ENCODE results near the gene ACER3.
"Not testable (repeated sequence)": the region's sequence is repeated elsewhere in the genome, so short reads cannot be mapped to it uniquely, and the experiment has no call there.

Gene ACER3

DNA sequence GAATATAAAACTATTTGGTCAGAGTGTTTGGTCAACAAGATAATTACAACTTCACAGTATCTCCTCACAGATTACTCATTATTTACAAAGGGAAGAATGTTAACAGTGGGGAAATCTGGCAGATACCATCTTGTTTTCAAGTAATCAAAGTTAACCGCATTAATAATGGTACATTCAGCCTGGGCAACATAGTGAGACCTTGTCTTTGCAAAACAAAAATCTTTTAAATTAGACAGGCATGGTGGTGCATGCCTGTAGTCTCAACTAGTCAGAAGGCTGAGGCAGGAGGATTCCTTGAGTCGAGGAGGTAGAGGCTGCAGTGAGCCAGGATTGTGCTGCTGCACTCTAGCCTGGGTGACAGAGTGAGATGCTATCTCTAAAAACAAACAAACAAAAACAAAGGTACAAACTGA is 78.5 kb downstream of the ACER3 start:
- DNase-seq: no peak

DNA sequence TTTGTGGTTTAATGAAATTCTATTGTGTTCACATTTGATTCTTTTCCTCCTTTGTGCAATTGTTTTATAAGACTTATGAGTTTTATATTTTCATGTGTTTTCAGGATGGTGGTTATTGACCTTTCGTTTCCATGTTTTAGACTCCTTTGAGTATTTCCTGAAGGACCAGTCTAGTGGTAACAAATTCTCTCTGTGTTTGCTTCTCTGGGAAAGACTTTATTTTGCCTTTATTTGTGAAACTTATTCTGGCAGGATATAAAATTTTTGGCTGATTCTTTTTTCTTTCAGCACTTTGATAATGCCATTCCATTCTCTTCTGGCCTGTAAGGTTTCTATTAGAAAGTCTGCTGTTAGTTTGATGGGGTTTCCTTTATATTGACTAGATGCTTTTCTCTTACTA is 83.5 kb downstream of the ACER3 start:
- DNase-seq: no peak

DNA sequence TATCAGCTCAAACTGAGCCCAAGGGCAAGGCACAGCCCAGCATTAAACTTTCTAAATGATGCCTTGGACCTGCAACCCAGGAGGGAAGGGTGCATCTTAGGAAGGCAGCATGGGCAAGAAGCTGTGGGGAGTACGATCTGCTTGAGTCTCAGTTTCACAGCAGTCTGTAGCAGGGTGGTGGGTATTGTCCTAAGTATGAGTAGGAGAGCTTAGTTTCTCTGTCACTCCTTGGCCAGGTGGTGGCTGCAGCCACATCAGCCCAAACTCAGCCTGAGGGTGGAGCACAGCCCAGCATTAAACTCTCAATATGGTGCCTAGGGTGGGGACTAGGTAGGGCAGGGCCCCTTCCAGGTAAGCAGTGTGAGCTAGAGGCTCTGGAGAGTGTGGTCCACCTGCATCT is 85.5 kb downstream of the ACER3 start:
- no peak for DNase-seq

DNA sequence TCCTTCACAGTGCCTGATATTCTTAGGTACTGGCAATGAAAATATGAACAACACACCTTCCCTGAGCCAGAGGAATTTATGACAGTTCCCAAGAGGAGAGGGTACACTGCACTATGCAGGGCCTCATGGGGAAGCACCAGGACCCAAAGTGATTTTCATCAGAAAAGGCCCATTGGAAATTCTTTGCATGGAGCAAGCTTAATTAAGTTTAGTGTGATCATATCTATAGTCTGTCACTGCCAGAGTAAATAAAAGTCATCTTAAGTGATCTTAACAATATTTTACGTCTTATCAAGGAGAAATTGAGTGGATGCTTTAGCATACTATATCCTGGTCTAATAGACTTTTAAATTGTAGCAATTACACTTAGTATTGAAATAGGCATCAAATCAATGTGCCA is 86.5 kb downstream of the ACER3 start:
- DNase-seq: no peak

DNA sequence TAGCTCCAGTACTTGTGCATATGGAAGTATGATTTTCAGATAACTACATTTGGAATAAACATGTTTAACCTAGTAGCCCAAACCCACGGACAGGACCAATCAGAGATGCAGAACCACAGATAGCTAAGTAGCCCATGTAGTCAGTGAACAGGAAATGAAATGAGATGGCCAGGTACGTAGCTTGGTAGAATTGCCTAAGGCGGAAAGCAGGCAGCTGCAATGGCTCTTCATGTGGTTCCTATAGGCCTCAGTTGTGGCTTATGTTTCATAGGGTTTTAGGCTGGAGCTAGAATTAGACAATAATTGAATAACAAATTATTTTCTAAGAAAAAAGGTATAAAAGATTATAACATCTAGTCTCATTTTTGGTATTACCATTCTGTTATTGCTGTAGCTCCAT is 87.1 kb downstream of the ACER3 start:
- DNase-seq: no peak

DNA sequence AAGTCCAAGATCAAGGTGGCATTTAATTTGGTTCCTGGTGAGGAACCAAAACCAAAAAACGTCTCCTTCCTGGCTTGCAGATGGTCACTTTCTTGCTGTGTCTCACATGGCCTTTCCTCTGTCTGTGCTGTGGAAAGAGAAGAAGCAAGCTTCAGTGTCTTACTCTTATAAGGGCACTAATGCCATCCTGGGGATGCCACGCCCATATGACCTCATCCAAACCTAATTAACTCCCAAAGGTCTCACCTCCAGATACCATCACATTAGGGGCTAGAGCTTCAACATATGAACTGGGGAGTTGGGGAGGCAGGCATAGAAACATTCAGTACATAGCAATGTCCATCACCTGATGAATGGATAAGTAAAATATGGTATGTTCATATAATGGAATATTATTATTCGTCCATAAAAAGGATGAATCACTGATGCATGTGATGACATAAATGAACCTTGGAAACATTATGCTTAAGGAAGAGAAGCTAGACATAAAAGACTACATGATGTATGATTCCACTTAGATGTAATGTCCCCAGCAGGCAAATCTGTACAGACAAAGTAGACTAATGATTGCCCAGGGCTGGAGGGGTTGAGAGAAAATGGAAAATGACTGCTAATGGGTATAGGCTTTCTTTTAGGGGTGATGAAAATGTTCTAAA is 94.9 kb downstream of the ACER3 start:
- no peak for DNase-seq

DNA sequence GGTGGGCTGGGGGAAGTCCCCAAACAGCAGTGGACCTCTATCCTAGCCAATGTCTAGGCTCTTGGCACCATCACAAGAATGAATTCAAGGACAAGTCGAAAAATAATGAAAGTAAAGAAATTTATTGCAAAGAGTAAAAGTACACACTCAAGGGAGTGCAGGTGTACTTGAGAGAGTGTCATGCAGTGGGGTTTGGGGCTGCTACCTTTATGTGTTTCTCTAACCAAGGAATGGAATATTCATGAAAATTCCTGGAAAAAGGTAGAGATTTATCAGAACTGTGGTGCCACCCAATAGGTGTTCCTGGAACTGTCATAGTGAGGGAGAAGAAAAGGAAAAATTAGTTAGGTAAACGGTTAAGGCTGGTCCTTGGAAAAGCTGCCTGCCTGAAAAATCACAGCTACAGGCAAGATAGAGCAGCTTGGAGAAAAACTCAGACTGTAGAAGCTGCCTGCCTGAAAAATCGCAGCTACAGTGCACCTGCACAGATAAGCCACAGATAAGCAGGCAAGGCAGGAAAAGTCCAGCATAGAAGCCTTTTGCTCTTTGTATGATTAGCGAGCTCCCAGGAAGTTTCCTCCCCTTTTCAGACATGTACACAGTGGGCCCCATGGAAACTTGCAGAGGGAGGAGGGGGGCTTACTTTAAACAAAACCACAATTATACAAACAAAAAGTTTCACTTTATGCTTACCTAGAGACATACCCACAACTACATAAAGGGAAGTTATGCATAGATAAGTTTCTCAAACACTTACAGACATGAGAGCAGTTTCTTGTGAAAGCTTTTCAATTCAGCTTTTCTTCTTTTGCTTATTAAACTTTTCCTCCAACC is 102.1 kb downstream of the ACER3 start:
- DNase-seq: no peak

DNA sequence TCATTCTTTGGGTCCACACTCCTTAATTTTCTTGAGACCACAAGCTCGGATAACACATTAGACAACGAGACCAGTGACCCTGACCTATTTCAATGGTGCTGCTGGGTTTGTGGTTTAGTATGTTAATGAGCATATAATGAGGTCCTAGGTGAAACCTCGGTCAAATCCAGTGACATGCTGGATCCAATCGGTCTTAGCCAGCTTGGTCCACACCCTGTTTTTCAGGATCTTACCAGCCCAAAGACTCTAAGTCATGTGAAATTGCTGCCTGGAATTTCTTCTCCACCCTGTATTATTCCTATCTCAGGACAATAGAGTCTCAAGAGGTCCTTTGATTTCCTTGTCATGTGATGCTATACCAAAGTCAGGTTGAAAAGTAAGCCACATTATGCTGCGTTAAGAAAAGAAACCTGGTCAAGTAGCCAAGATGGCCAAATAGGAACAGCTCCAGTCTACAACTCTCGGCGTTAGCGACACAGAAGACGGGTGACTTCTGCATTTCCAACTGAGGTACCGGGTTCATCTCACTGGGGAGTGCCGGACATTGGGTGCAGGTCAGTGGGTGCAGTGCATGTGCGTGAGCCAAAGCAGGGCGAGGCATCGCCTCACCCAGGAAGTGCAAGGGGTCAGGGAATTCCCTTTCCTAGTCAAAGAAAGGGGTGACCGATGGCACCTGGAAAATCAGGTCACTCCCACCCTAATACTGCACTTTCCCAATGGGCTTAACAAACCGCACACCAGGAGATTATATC is 102.9 kb downstream of the ACER3 start:
- not testable (repeated sequence) for DNase-seq

DNA sequence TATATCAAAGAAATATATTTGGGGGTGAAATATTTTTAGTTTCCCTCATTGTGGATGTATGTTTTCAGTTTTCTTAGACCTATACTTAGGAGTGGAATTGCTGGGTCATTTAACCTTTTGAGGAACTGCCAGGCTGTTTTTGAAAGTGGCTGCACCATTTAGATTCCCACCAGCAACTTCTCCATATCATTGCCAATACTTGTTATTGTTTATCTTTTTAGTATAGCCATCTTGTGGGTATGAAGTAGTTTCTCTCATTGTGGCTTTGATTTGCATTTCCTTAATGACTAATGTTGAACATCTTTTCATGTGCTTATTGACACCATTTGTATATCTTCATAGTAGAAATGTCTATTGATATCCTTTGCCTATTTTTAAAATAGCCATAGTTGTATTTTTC is 111.3 kb downstream of the ACER3 start:
- no peak for DNase-seq

DNA sequence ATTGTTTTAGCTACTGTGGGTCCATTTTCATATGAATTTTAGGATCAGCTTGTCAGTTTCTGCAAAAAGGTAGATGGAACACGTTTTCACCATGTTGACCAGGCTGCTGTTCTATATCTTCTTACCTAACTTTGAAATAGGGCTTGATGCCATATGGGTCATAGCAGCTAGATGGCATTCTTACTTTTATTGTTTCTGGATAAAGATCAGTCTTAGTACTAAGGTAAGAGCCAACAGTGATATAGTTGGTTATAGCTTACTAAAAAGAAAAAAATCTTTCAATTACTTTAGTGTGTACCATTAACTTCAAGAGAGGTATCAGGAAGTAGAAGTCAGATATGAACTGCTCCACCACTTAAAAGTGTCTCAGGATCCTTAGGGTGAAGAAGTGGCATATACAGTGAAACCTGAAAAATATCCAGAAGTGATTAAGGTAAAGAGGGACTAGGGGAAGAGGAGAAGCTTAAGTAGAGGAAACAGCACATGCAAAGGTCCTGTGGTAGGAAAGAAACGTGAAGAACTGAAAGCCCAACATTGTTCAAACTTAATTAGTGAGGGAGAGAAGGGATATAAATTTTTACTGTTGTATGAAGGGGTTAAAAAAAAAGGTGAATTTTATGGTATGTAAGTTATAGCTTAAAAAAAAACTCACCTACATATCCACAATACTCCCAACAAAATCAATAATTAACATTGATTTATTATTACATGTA is 113.6 kb downstream of the ACER3 start:
- DNase-seq: no peak

DNA sequence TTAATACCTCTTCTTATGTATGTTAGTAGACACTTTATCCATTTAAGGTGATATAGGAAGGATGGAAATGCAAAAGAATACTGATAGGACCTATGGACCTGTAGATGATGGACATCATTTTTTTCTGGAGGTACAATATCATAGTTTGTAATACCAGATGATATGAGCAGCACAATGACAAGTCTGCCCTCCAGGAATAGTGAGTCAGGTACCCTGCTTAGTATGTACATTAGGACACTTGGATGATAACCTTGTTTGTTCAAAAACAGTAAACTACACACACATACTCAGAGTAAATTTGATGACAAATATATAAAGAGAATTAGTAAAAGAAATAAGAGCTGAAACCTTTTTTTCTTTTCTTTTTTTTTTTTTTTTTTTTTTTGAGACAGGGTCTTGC is 114.8 kb downstream of the ACER3 start:
- DNase-seq: no peak

DNA sequence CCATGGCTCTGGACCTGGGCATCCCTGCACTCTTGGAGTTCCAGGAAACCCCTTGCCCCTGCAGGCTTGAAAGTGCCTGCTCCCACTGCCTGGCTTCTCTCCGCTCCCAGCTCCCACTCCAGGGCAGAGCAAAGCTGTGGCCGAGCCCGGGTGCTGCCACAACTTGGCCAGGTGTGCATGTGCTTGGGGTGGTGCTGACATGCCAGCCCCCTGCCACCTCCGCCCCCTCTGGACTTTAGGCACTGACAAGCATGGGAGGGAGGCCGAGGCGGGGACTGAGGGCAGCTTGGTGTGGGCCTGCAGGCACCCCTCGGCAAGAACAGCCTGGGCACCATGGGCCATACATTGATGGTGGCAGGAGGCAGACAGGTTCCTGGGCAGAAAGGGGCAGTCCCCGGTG is 117.1 kb downstream of the ACER3 start:
- no peak for DNase-seq

DNA sequence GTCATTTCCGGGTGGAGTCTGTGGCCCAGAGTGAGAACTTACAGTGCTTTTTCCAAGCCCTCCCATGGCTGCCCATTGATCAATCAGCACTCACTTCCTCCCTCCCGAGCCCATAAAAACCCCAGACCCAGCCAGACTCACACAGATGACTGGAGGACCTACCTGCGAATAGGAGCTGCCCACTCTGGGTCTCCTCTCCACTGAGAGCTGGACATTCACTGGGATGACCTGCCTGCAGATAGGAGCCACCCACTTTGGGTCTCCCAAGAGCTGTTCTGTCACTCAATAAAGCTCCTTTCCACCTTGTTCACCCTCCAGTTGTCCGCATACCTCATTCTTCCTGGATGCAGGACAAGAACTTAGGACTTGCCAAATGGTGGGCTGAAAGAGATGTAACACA is 117.5 kb downstream of the ACER3 start:
- DNase-seq: no peak

DNA sequence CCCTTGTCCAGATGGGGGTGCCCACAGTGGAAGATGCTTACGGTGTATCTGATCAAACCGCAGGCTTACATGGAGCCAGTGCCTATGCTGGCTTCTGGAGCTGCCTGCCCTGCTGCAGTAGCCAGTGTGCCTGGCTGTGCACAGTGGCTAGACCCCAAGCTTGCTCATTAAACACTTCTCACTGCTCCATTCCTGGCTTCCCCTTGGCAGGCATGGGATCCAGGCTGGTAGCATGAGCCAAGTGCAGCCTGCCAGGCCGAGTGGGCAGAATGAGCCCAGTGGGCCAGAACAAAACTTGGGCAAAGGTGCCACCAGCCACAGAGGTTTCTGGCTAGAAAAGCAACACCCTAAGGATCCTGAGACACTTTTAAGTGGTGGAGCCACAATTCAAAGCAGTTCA is 118.1 kb downstream of the ACER3 start:
- no peak for DNase-seq

DNA sequence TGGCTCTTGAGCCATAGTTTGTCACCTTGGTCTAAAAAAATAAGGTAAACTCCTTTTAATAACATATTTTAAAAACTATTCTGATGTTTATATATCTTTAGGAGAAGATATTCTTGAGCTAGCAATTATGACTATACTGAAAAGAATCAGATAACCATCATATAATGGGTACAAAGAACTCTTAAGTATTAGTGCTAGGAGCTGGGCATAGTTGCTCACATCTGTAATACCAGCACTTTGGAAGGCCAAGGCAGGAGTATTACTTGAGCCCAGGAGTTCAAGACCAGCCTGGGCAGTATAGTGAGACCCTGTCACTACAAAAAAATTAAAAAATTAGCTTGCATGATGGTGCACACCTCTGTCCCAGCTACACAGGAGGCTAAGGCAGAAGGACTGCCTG is 119.5 kb downstream of the ACER3 start:
- DNase-seq: no peak

DNA sequence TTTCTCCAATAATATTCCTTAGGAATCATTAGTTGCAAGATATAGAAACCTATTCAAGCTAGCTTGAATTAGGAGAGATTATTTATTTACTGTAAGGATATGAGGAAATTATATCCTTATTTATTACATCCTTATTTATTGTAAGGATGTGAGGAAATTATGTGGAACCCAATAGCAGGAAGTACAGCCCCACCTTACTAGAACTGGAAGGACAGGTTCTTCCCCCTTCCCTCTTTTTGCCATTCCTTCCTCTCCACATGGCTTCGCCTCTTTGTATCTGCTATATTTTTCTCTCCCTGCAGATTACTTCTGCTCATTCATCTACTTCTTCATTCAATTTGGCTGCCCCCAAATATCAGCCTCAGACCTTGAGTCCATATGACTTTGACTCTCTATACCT is 124.0 kb downstream of the ACER3 start:
- no peak for DNase-seq

DNA sequence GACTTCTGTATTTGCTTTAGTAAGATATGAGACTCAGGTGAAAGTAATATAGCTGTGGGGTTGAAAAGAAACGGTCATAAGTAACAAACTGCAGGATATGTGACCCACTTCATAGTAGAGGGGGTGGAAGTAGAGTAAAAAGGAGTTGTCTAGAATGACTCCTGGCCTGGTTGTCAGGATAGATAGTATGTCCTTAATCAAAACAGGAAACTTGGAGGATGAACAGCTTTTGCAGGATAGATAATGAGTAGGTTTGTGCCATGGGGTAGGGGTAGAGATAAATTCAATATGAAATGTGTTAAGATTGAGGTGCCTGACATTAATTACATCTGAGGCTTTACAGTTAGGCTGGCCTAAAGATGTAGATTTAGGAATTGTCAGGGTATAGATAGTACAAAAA is 126.5 kb downstream of the ACER3 start:
- no peak for DNase-seq

DNA sequence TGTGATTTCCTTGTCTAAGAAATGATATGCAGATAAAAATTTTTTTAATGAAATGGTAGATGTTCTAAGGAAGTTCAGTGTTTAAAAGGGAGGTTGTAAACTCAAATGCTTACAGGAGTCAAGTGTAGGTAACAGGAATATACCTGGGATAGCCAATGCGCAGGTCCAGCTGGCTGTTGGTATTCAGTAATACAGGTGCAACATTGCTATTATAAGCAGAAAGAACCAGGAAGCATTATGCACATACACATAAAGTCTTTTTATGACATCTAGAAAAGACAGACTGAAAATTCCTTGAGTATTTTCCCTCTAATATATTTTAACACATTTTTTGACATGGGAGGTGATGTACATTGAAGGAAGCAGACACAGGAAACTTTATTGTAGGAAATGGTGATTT is 129.9 kb downstream of the ACER3 start:
- no peak for DNase-seq

DNA sequence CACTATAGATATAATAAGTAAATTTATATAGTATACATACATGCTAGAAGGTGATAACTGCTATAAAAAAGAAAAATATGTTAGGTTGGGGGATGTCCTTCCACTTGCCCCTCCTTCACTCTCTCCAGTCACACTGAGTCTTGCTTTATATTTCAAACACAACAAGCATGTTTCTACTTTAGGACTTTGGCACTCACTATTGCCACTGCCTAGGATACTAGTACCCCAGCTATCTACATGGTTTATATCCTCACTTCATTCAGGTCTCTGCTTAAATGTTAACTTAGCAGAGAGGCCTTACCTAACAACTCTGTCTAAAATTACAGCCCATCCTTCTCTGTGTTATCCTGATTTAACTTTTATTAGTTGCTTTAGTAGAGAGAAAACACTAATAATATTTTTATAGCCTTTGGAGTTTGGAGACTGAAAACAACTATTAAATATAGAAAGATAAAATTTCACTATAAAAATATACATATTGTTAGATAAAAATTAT is 134.4 kb downstream of the ACER3 start:
- no peak for DNase-seq

DNA sequence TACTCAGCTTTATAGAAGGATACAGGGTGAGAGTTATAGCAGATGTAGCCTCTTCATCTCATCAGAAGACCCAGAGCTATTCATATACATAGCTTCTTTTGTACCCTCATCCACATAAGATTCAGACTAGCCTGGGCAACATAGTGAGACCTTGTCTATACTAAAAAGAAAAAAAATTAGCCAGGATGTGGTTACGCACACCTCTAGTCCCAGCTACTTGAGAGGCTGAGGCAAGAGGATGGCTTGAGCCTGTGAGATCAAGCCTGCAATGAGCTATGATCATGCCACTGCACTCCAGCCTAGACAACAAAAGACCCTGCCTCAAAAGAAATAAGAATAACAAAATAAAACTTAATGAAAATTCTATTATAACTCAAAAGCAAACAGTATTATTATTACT is 136.8 kb downstream of the ACER3 start:
- DNase-seq: no peak

DNA sequence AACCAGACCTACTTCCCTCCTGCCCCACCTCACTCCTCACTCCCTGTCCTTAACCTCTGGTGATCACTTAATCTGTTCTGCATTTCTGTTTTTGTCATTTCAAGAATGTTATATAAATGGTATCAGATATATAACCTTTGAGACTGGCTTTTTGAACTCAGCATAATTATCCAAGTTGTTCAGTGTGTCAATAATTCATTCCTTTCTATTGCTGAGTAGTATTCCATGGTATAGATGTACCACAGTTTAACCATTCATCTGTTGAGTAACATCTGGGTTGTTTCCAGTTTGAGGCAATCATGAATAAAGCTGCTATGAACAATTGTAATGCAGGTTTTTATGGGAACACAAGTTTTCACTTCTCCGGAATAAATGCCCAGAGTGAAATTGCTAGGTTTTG is 138.9 kb downstream of the ACER3 start:
- DNase-seq: no peak

DNA sequence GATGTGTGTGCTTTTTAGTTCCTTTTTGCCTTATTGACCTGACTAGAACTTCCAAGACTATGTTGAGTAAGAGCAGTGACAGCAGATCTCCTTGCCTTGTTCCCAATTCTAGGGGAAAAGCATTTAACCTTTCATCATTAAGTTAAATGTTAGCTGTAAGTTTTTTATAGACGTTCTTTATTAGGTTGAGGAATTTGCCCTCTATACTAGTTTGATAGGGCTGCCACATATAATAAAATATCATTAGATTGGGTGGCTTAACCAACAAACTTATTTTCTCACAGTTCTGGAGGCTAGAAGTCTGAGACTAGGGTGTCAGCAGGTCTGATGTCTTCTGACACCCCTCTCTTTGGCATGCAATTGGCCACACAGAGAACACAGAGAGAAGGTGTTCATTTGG is 140.9 kb downstream of the ACER3 start:
- DNase-seq: no peak

DNA sequence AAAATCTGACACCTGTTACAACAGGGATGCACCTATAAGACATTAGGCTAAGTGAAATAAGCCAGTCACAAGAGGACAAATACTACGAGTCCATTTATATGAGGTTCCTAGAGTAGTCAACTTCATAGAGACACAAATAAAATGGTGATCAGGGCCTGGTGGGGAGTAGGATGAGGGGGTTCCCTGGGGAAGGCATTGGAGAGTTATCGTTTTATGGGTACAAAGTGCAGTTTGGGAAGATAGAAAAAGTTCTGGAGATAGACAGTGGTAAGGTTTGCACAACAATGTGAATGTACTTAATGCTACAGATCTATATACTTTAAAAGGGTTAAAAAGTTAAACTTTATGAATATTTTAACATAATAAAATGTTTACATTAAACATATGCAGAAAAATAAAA is 142.1 kb downstream of the ACER3 start:
- no peak for DNase-seq
